ENCODE results near the gene DNAJC10.
"Not testable (repeated sequence)": the region's sequence is repeated elsewhere in the genome, so short reads cannot be mapped to it uniquely, and the experiment has no call there.

DNAJC10 gene

DNA sequence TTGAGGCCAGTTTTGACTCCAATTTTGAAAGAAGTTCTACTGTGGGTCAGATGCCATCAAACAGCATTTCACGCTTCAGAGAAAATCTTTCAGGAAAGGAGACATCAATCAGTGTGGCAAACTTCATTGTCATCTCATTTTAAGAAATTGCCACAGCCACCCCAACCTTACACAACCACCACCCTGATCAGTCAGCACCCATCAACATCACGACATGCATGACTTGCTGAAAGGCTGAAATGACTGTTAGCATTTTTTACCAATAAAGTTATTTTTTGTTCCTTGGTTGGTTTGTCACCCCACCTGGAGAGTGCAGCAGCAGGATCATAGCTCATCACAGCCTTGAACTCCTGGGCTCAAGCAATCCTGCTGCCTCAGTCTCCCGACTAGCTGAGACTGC is 10.4 kb downstream of the DNAJC10 start:
- no peak for DNase-seq (ENCODE audit: low spot score)

DNA sequence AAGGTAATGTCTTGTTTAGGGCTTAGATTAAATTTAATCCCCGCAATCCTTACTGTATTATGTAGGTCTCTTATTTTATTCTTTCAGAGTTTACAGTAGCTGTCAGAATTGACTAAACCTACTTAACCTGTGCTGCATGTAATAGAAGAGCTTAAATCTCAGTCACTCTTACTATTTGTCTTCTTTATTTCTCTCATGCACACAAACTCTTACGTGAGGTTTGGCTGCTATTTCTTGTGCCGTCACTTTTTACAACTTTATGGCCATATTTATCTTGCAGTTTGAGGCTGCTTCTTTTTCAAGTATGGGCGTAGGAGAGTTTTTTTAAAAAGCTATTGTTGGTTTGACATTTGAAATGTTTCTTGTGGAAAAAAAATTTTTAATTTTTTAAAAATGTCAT is 12.0 kb downstream of the DNAJC10 start:
- DNase-seq (ENCODE audit: low spot score): no peak

DNA sequence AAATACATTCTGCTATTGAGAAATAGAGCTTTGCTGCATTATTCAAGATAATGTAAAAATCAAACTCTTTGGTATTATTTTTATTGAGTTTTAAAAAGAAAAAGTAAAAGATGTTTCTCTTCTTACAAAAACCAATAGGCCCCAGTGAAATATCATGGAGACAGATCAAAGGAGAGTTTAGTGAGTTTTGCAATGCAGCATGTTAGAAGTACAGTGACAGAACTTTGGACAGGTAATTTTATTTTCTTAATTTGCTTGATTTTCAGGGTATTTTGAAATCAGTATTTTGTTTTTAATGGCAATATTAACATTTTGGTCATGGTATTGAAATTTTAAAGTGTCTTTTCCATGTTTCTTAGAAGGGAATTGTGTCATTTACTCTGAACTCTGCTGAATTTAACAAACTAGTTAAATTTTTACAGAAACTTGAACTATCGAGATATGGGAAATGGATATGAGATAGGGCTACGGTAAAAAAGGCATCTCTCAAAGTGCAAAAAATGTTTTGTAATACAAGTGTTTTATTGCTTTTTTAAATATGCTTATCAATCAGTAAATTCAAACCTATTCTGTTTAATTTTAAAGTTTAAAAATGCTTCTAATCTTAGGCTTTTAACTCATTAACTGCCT is 13.8 kb downstream of the DNAJC10 start:
- no peak for DNase-seq (ENCODE audit: low spot score)

DNA sequence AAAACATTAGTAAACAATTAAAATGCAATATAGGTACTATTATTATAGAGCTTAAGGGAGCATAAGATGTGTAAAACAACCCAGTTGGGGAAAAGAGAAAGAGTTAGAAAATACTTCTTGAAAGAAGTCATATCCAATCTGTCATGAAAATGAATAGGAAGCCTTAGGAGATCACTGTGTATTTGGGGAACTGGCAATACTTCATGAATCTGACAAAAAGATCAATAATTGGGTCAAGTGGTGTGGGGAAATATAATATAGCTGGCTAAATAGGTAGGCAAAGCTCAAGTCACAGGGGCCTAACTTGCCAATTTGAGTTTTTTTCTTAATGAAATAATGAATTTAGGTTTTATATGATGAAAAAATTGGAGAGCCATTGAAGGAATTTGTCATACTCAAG is 14.4 kb downstream of the DNAJC10 start:
- no peak for DNase-seq (ENCODE audit: low spot score)

DNA sequence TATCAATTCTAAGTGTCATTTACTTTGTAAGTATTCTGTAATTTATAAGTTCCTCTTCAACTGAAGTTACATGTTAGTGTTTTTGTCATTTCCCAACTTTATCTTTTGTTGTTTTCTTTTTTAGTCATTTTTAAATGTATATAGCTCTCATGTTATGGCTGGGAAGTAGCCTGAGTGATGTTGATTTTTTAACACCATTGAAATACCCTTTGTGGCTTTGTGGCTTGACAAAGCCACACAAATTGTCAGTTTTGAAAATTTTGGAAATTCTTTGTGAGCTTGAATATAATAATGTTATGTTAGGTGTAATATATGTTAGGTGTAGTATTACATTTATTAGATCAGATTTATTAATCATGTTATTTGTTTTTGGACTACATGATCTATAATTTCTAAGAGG is 16.7 kb downstream of the DNAJC10 start:
- no peak for DNase-seq (ENCODE audit: low spot score)

DNA sequence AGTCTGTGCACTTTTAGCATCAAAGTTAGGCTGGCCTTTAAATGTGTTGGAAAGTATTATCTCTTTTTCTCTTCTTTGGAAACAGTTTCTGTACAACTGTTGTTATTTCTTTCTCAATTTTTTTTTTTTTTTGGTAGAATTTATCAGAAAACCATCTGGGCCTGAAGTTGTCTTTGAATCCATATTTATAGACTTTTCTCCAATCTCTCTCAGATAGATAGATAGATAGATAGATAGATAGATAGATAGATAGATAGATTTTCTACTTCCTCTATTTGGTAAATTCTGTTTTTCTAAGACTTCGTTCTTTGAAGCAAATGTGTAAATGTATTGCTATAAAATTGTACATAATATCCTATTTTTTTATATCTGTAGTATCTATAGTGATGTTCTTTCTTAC is 17.5 kb downstream of the DNAJC10 start:
- DNase-seq (ENCODE audit: low spot score): no peak

DNA sequence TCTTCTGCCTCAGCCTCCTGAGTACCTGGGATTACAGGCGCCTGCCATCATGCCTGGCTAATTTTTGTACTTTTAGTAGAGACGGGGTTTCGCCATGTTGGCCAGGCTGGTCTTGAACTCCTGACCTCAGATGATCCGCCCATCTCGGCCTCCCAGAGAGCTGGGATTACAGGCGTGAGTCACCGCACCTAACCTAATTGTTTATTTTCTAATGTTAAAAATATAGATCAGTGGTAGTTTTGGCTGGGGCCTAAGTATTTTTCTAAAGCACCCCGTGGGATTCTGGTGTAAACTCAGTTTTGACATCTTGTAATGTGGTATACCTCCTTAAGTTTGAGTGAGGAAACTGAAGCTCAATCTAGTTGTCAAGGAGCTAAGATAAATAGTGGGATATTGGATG is 20.8 kb downstream of the DNAJC10 start:
- not testable (repeated sequence) for DNase-seq (ENCODE audit: low spot score)

DNA sequence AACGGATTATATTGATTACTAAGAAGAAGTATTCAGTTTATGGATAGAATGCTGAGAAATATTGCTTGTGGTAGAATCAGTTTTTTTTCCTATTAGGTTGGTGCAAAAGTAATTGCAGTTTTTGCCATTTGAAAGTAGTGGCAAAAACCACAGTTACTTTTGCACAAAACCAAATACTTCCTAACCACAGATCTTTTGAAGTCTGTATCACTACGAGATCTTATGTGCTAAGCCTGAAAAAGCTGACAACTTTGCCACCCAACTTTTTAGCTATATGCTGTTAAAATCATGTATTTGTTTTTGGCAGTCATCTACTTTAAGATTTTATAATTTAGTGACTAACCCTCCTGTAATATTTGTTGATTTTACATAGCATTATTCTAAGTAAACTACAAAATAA is 24.6 kb downstream of the DNAJC10 start:
- DNase-seq (ENCODE audit: low spot score): no peak

DNA sequence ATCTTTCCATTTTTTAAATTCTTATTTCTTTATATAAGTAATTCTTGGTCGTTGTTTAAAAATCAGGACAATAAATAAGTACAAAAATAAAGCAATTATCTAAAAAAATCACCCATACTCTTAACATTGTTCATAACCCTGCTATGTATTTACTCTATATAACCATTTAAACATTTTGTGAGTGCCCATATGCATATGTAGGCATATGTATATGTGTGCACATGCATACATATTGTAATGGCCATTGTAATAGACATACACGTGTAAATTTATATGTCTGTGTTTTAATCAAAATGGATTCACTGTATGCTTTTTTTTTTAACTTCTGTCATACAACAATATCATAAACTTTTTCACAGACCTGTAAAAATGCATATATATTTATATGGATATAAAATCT is 25.6 kb downstream of the DNAJC10 start:
- DNase-seq (ENCODE audit: low spot score): no peak

DNA sequence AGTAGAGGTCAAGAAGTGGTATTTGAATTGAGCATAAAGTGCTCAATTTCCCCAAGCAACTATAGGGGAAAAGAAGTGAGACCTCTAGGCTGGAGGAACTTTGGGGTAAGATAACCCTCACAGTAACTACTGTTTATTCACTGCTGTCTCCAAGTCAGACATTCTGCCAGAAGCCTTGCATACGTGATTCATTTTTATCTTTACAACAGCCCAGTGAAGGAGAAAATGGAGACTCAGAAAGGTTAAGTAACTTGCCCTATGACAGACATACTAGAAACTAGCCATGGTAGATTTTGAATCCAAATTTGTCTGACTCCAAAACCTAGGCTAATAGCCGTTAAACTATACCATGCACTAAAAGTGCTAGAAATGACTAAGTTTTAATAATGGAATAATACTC is 28.4 kb downstream of the DNAJC10 start:
- DNase-seq (ENCODE audit: low spot score): no peak

DNA sequence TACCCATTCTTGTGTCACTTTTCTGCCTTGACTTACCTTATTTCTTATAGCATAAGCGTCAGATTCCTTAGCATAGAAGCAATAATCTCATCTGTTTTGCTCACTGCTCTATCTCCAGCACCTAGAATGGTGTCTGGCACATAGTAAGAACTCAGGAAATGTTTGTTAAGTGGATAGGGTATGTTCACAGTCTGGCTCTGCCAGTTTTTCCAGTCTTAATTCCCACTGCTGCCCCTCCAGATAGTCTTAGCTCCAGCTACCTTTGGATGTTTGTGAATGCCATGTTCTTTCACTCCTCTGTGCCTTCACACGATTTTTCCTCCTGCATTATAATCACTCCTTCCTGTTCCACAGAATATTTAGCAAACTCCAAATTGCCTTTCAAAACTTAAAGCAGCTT is 29.0 kb downstream of the DNAJC10 start:
- DNase-seq (ENCODE audit: low spot score): no peak

DNA sequence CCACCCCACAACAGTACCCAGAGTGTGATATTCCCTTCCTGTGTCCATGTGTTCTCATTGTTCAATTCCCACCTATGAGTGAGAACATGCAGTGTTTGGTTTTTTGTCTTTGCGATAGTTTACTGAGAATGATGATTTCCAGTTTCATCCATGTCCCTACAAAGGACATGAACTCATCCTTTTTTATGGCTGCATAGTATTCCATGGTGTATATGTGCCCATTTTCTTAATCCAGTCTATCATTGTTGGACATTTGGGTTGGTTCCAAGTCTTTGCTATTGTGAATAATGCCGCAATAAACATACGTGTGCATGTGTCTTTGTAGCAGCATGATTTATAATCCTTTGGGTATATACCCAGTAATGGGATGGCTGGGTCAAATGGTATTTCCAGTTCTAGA is 29.8 kb downstream of the DNAJC10 start:
- DNase-seq (ENCODE audit: low spot score): not testable (repeated sequence)

DNA sequence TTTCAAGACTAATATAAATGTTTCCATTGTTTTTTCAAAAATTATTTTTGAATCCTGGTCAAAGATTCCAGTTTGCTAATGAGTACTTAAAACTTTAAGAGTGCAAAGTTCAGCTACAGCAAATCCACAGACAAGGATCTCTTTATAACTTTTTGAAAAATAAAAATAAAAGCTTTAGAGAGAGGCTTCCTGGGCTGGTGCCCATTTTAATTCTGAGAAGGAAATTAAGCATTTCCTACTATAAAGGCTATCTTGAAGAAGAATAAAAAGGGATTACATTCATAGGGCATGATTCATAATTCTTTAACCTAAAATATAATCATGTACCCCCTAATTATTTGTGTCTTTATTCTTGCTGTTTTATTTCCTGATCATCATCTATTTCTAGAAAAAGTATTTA is 38.2 kb downstream of the DNAJC10 start:
- no peak for DNase-seq (ENCODE audit: low spot score)

DNA sequence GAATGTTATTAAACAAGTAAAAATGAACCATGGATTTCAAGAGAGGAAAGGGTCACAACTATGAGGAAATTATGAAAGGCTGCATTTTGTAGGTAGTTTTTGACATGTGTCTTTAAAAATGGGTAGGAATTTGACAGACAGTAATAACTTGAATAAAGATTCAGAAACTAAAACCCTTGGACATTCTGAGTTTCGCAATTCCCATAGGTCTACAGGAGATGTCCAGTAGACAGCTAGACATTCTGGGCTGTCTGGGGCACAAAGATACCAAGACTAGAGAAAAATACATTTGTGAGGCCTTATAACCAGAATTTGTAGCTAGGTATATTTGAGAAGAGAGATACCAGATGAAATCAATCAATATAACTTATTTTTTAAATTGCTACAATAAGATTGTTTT is 42.3 kb downstream of the DNAJC10 start:
- no peak for DNase-seq (ENCODE audit: low spot score)

DNA sequence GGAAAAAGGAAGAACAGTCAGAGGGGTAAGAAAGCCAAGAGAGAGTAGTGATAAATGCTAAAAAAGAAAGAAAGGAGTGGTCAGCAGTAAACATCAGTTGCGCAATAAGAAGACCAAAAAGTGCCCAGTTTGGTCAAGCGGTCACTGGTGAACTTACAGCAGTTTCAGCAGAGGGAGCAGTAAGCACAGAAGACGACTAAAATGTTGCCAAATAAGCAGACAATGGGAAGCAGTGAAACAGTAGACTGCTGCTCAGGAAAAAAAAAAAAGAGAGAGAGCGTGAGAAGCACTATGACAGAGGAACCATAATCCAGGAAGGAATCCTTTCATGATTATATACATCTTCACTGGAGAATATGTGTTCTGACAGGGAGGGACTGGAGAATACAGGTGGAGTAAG is 45.8 kb downstream of the DNAJC10 start:
- peak; percentile 82 for DNase-seq (ENCODE audit: low spot score)

DNA sequence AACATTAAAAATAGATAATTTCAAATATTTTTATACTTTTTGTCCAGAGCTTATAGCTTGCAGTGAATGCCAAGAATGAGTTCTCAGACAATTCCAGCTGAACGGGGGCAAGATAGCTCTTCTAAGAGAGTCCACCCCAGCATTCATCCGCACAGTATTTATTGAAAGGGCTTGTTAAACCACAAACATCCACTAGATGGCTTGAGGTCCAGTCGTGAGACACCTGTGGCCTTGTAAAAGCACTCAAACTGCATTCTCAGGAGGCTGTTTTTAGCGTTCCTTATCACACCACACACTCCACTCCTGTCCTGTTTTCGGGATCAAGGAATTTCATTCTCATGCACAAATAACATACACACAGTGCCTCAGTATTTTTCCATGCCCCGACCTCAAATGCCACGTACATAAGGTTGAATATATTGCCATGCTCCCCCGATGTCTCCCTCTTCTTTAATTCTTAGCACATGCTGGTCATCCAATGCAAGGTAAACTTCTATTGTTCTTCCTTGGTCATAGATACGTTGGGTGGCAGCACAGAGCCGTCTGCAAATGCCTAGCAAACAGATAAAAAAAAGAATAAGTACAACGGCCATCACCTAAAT is 47.4 kb downstream of the DNAJC10 start:
- DNase-seq (ENCODE audit: low spot score): peak; percentile 30

DNA sequence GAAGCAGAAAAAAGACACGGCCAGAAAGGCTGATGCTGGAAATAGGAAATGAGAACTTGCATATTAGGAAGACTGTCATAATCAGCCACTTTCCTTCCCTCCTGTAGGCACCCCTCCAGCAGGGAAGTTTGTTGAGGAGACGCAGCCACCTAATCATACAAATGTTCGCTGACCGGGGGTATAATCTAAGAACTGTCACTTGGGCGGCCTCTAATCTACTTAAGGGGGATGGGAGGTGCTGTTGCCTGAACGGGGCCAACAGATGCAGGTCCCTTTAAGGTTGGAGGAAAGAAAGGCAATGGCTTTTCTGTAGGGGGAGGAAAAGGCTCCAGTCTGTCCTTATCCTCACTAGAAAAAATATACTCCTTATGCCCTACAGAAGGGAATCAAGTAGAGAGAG is 50.6 kb downstream of the DNAJC10 start:
- no peak for DNase-seq (ENCODE audit: low spot score)

DNA sequence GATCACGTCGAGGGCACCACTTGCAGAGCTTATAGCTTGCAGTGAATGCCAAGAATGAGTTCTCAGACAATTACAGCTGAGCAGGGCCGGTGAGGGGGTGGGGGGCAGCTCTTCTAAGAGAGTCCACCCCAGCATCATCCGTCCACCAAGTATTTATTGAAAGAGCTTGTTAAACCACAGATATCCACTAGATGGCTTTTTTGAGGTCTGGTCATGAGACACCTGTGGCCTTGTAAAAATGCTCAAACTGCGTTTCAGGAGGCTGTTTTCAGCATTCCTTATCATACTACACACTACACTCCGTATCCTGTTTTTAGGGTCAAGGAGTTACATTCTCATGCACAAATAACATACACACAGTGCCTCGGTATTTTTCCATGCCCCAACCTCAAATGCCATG is 51.5 kb downstream of the DNAJC10 start:
- no peak for DNase-seq (ENCODE audit: low spot score)

DNA sequence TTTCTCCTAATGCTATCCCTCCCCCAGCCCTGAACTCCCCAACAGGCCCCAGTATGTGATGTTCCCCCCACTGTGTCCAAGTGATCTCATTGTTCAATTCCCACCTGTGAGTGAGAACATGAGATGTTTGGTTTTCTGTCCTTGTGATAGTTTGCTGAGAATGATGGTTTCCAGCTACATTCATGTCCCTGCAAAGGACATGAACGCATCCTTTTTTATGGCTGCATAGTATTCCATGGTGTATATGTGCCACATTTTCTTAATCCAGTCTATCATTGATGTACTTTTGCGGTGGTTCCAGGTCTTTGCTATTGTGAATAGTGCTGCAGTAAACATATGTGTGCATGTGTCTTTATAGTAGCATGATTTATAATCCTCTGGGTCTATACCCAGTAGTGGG is 52.9 kb downstream of the DNAJC10 start:
- DNase-seq (ENCODE audit: low spot score): not testable (repeated sequence)

DNA sequence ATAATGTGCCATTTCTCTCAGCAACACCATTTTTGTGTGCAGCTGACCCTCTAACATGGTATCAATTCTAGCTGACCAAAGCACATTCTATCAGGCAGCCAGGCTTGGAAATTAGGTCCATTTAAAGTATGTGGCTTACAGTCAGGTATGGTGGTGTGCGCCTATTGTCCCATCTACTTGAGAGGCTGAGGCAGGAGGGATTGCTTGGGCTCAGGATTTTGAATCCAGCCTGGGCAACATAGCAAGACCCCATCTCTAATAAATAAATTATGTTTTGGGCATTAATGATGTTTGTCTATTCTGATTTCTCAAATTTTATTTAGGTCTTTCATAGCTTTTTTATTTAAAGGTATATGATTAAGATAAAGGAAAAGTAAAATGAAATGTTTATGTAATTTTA is 63.3 kb downstream of the DNAJC10 start:
- DNase-seq (ENCODE audit: low spot score): no peak

DNA sequence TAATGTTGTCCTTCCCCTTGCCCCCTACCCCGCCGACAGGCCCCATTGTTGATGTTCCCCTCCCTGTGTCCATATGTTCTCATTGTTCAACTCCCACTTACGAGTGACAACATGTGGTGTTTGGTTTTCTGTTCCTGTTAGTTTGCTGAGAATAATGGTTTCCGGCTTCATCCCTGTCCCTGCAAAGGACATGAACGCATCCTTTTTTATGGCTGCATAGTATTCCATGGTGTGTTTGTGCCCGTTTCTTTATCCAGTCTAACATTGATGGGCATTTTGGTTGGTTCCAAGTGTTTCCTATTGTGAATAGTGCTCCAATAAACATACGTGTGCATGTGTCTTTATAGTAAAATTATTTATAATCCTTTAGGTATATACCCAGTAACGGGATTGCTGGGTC is 65.0 kb downstream of the DNAJC10 start:
- not testable (repeated sequence) for DNase-seq (ENCODE audit: low spot score)

DNA sequence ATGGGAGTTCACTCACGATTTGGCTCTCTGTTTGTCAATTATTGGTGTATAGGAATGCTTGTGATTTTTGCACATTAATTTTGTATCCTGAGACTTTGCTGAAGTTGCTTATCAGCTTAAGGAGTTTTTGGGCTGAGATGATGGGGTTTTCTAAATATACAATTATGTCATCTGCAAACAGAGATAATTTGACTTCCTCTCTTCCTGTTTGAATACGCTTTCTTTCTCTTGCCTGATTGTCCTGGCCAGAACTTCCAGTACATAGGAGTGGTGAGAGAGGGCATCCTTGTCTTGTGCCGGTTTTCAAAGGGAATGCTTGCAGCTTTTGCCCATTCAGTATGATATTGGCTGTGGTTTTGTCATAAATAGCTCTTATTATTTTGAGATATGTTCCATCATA is 66.6 kb downstream of the DNAJC10 start:
- DNase-seq (ENCODE audit: low spot score): not testable (repeated sequence)

DNA sequence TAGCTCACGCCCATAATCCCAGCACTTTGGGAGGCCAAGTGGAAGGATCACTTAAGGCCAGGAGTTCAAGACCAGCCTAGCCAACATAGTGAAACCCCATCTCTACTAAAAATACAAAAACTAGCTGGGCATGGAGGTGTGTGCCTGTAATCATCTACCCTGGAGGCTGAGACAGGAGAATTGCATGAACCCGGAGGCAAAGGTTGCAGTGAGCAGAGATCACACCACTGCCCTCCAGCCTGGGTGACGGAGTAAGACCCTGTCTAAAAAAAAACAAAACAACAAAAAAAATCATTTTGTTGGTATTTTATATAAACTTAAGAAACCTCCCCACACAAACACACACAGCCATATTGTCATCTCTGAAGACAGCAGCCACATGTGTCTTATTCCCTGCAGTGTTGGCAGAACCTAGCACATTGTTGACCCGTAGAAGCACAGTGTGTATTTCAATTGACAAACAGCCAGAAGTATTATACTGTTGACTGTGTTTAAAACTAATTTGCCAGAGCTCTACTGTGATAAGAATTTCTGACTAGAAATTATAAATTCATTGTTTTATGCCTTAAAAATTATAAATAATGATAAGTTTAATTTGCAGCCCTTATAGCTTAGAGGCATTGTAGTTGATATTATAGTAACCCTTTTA is 68.1 kb downstream of the DNAJC10 start:
- DNase-seq (ENCODE audit: low spot score): no peak

DNA sequence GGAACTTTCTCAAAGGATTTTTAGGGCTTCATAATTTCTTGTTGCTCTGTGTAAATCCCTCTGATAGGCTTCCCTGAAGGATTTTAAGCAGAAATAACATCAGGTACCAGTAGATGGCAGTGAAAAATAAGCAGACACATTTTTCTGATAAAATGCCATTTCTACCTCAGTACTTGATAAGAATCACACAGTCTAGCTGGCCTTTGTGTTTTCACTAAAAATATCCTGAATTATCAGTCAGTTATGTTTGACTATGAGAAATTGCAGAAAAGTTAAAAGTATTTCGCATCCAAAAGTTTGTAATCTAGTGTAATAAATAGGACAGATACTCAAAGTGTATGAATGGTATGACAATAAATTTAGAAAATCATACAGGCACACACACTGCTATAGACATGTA is 68.7 kb downstream of the DNAJC10 start:
- peak; percentile 44 for DNase-seq (ENCODE audit: low spot score)

Data from Ammon's horn (tissue), 1 donor.